Thyroid gland (tissue), 4 donors: ENCODE measurements around the gene ATL1.

Experiments used
- CTCF ChIP-seq, 6 experiments: fragments of 200-600 bp in 3 of 6; fragments of 450-650 bp in 3 of 6; sonication (generic) in 3 of 6; IDR thresholded peaks; one replicate each; pipeline ENCODE4 v1.5.1; 2016 to 2019; ENCODE audit warnings: antibody characterized with exemption in 6 of 6, mild to moderate bottlenecking in 2 of 6, inconsistent platforms in 1 of 6, moderate library complexity in 1 of 6
- POLR2A ChIP-seq, 2 donors: fragments of 450-650 bp; IDR thresholded peaks; one replicate each; pipeline ENCODE4 v1.6.1; 2017; ENCODE audit warnings: antibody characterized with exemption in 2 of 2, mild to moderate bottlenecking in 2 of 2, moderate library complexity in 1 of 2

GRCh38 chr14:50669441-50669986, 109.6 kb downstream of the ATL1 start:
- TF ChIP-seq POLR2A (IDR thresholded peaks at IDR 0.05) (no peak), CTCF (IDR thresholded peaks at IDR 0.05) (no peak)
